MM.1S (cell line): Measurements from ENCODE around the gene SNX15.

ENCODE experiments used
- CTCF ChIP-seq: fragments of 300-600 bp; sonication (generic); IDR thresholded peaks from 2 replicates; pipeline ENCODE4 v1.5.1; 2016; ENCODE audit warnings: antibody characterized with exemption, low read length, mixed read lengths
- EZH2 ChIP-seq: fragments of 300-600 bp; sonication (generic); optimal IDR thresholded peaks from 2 replicates; pipeline ENCODE3; 2017; ENCODE audit warnings: low read depth, mild to moderate bottlenecking, antibody characterized with exemption, low read length, mixed read lengths

- TF ChIP-seq EZH2 (no peak), CTCF (no peak)
These were observed 33.0 kb downstream of the SNX15 start for GRCh38 chr11:65059959-65060824.
